ENCODE results near the gene RNF125.
"Not testable (repeated sequence)": the region's sequence is repeated elsewhere in the genome, so short reads cannot be mapped to it uniquely, and the experiment has no call there.

Gene RNF125

DNA sequence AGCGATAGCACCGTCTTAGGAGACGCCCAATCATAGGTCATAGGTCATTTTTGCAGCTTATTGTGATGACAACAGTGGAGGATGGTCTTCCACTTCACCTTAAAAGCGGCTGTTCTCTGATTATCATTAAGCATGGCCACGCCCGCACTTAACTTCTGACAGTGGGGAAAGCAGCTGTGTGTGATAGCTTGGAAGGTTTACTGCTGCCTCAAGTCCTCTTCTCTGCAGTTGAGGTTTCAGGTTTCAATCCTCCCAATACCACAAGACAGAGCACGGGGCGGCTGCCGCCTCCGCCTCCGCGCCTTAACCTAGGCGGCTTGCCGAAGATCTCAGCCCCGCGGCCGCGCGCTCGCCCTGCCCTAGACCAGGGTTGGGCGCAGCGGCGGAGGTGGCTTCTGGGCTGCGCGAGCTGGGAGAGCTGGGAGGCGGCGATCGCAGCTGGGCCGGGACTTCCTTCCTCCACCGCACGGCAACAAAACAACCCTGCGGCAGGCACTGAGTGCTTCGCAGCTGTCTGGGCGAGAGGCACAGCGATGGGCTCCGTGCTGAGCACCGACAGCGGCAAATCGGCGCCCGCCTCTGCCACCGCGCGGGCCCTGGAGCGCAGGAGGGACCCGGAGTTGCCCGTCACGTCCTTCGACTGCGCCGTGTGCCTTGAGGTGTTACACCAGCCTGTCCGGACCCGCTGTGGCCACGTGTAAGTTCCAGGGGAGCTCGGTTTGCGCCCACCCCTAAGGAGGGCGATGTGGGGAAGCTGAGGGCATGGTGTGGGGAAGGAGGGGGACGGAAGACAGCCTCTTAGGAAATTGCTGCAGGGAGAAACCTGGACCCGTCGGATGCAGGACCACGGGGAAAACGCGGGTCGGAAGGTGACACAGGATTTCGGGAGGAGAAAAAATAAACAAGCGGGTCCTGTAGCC is at the start of gene RNF125:
TSS of gene RNF125 (plus strand) at position 495 of the 920 bp plus-strand sequence. CDS start at position 534, 39 bp downstream.
- peak; percentile 97 for DNase-seq

DNA sequence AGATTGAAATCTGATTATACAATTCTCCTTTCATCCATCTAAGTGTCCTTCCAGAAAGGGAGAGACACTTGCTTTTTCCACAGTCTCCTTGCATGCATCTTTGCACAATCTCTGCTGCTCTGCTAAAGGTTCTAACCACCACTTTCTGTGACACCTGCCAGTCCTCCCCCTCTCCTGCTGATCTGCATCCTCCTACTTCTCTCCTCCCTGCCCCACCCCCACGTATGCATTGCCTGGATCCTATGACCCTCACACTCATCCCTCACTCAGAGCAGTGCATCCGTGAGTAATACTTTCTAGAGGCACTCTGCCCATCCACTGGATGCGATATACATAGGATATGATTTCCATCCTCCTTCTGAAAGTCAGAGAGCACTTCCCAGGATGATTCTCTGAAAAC is 48.0 kb upstream of the RNF125 start:
- DNase-seq: no peak

DNA sequence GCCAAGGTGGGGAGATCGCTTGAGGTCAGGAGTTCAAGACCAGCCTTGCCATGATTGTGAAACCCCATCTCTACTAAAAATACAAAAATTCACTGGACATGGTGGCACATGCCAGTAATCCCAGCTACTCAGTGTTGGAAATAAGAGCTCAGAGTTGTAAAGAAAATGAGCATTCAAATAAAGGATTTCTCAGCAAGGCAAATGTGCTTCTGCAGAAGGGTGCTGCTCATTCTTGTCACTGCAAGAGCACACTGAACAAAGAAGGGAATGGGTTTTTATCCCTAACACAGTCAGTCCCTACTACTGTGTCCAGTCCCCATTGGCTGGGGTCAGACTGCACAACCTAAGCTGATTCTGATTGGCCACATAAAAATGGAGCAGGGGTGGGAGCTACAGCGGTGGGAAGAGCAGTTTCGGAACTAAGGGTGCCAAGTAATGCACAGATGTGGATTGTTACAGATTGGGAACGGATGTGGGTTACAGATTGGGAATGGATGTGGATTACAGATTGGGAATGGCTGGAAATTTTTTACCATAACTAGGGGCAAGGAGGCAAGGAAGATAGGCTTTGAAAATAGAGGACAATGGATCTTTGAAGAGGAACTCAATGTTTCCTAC is 44.6 kb upstream of the RNF125 start:
- no peak for DNase-seq

DNA sequence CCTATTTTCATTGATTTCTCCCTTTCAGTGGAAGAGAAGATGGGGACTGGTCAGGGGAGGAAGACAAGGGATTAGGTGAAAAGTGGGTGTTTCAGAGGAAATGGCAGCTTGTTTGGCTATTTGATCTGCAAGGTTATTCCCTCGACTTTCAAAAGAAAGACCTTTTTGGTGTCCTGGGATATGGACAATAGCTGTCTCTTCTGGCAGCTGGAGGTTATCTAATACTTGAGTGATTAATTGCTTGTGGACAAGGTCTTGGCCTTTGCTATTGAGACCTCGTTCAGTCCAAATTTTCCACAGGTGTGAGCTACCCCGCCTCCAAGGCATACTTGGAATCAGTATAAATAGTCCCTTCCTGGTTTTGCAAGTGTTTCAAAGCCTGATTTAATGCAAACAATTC is 42.4 kb upstream of the RNF125 start:
- DNase-seq: no peak

DNA sequence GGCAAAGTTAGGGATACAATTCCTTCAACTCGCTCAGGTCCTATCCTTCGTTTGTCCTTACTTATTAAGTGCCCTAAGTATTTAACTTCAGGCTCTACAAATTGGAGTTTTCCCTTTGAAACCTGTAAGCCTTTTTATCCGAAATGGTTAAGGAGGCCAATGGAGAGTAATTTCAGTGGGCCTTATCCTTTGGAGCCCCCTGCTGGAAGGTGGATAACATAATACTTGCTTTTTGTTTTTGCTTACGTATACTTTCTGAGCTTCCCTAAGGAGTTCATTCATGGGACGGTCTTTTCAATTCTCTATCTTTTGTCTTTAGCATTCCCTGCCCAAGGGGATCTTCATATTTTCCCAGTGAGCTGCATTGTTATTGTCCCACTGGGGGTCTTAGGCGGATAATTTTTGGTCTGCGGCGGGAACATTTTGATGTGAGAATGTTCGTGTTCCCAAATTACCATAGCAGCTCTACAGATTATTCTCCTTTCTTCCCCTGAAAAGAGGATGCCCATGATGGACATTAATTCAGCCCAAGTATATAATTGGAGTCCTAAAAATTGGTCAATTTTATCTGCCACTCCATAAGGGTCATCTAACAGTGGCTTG is 41.3 kb upstream of the RNF125 start:
- DNase-seq: peak; percentile 42

DNA sequence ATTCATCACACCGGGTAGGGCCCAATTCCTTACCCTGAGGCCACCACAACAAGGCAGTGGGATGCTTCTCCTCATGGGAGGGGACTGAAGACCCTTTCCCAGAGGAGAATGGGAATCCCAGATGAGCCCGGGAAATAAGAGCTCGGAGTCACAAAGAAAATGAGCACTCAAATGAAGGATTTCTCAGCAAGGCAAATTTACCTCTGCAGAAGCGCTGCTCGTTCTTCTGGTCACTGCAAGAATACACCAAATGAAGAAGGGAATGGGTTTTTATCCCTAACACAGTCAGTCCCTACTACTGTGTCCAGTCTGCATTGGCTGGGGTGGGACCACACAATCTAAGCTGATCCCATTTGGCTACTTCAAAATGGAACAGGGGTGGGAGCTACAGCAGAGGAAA is 40.0 kb upstream of the RNF125 start:
- DNase-seq: no peak

DNA sequence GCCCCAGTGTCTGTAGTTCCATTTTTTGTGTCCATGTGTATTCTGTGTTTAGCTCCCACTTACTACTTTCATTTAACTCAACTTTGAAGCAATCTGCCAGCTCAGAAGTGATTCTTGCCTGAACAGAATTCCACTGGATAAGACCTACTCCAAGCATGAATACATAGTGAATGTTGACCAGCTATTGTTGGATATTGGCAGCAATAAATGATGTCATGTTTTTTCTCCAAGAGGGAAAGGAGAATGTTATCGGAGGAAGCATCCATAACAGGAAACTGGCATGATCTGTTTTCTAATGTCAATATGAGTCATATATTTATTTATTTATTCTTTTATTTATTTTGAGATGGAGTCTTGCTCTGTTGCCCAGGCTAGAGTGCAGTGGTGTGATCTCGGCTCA is 38.9 kb upstream of the RNF125 start:
- DNase-seq: no peak

DNA sequence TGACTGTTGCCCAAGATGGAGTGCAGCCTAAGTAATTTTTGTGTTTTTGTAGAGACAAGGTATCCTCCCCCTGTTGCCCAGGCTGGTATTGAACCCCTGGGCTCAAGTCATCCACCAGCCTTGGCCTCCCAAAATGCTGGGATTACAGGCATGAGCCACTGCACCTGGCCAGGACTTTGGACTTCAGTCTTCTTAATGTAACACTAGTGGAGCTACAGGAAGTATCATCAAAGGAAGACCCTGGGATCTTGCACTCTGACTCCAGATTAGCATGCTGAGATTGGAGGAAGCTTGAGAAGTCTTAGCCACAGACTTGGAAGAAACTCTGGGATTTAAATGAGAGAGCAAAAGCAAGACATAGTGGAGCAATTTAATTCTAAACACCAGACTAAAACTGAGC is 37.8 kb upstream of the RNF125 start:
- no peak for DNase-seq

DNA sequence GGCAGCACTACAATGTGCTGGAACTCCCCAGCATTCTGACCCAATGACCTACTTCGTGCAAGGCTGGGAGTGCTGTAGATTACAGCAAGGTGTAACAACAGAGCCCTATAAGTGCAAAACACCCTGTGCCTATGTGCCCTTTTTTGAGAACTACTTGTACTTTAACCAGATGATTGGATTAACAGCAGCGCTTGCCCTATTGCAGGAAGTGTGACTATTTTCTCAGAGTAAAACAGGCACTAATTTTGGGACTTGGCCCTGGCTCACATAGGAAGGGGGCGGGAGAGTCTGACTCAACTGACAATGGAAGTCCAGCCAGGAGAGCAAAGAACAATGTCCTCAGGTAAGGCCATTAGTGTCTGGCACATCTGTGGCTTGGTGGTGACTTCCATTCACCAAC is 35.6 kb upstream of the RNF125 start:
- no peak for DNase-seq

DNA sequence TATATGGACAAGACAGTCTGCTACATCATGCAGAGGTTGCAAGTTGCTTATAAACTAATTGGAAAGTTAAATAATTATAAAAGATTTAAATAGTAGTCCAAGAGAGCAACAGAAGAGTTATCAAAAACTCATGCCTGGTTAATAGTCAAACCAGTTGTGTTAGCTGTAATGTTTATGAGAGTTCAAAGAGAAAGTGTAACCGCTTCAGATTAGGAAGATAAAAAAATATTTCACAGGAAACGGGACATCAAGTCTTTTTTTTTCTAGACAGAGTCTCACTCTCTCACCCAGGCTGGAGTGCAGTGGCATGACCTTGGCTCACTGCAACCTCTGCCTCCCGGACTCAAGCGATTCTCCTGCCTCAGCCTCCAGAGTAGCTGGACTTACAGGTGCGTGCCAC is 34.6 kb upstream of the RNF125 start:
- no peak for DNase-seq

DNA sequence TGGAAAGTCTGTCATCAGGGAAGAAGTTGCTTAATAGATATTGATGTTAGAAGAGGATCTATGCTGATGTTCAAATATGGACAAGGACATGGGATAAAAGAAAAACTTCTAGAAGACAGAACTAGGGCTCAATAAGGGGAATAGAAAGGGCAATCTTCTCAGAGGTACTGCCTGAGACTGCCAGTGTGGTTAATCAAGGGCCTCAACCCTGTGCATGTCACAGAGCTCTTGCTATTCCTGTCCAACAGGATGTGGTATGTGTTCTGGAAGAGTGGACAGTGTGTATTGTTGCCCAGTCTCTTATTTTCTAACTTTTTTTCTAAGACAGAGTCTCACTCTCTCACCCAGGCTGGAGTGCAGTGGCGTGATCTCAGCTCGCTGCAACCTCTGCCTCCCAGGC is 27.8 kb upstream of the RNF125 start:
- no peak for DNase-seq

DNA sequence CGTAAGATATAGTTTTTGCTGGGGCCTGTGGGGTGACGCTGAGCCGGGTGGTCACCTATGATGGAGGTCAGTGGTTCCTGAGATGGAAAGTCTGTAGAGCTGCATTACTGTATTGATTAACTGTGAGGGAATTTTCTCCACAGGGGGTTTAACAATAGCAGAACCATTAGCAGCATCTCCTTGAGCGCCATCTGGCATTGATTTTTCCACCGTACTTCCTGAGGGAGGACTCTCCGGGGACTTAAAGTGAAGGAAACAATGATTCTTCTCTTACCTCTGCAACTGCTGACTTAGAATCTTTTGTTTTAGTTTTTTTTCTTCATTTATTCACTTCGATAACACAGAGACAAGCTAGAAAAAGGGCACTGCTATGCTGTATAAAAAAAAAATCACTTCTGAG is 22.6 kb upstream of the RNF125 start:
- no peak for DNase-seq

DNA sequence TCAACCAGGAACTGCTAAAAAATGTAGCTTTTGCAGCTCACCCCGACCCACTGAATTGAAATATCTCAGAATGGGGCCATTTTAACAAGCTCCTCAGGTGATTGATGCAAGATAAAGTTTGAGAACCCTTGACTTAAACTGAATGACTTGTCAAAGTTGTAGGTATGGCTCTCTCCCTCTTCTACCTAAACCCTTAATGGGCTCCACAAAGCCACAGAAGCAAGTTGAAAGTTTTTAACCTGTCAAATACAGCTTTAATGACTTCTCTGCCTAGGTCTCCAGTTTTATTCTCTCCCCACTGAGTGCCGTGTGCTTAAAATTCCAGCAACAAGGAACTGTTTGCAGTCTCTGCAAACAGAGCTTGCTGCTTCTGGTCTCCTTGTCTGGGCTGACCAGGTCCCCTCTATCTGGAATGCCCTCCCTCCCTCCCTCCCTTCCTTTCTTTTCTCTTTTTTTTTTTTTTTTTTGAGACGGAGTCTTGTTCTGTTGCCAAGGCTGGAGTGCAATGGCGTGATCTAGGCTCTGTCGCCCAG is 19.7 kb upstream of the RNF125 start:
- no peak for DNase-seq

DNA sequence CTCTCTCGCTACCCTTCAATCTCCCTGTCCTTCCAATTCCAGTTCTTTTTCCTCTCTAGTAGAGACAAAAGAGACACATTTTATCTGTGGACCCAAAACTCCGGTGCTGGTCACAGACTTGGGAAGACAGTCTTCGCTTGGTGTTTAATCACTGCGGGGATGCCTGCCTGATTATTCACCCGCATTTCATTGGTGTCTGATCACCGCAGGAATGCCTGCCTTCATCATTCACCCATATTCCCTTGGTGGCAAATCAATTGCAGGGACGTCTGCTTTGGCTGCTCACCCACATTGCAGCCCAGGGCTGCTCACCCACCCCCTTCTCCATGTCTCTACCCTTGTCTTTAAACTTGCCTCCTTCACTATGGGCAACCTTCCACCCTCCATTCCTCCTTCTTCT is 17.5 kb upstream of the RNF125 start:
- not testable (repeated sequence) for DNase-seq

DNA sequence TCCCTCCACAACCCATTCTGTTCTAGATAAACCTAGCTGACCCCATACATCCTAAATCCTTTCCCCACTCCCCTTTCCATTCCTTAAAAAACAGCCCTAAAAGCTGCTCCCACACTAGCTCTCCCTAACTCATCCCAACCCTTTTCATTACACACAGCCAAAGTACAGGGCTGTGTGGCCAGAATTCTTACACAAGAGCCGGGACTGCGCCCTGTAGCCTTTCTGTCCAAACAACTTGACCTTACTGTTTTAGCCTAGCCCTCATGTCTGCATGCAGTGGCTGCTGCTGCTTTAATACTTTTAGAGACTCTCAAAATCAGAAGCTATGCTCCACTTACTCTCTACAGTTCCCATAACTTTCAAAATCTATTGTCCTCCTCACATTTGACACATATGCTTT is 14.8 kb upstream of the RNF125 start:
- not testable (repeated sequence) for DNase-seq

DNA sequence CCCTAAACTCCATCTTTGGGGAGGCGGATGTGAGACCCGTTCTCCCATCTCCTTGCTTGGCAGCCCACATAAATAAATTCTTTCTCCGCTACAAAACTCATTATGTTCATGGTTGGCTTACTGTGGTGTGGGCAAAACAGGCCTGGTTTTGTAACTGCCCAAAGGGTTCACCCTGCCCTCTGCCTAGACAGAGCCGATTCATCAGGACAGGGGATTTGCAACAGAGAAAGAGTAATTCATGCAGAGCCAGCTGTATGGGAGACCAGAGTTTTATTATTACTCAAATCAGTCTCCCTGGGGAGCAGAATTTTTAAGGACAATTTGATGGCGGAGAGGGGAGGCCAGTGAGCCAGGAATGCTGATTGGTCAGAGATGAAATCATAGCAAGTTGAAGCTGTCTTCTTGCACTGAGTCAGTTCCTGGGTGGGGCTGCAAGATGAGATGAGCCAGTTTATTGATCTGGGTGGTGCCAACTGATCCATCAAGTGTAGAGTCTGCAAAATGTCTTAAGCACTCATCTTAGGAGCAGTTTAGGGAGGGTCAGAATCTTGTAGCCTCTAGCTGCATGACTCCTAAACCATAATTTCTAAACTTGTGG is 8.4 kb upstream of the RNF125 start:
- DNase-seq: no peak

DNA sequence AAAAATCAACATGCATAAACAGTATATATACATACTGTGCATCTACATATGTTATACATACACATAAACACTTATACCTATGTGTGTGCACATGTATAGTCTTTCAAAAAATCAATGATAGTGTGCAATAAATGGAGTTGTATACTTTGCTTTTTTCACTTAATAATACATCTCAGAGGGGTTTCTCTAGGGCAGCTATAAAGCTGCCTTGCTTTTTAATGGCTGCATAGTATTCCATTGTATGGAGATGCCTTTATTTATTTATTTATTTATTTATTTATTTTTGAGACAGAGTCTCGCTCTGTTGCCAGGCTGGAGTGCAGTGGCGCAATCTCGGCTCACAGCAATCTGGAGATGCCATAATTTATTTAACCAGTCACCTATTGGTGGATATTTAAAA is 7.4 kb upstream of the RNF125 start:
- no peak for DNase-seq

DNA sequence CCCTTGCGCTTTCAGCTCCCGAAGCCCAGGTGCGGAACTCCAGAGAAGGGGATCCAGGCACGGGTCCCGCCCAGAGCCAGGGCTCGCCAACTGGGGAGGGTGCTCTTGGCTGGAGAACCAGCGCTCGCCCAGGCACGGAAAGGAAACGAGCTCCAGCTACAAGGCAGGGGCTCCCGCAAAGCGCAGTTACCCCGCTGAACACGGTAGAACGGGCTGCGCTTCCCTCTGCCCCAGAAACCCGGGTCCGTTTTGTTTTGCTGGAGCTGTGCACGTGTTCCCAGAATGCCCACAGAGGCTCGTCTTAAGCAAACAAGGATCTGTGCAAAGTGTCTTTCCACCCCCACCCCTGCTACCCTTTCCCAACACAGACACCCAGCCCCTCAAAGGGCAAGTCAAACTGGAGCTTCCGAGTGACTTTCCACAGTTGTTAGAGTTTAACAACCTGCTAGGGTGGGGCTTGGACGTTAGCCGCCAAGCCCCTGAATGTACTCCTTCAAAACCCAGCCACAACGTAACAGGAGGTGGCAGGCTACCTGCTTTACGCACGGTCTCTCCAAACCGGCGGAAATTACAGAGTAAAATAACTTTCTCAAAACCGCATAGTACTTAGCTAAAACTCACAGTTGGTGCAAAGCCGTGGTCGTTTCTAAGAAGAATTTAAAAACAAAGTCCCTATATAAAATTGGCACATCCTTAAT is 775 bp downstream of the RNF125 start:
- DNase-seq: peak; percentile 56

DNA sequence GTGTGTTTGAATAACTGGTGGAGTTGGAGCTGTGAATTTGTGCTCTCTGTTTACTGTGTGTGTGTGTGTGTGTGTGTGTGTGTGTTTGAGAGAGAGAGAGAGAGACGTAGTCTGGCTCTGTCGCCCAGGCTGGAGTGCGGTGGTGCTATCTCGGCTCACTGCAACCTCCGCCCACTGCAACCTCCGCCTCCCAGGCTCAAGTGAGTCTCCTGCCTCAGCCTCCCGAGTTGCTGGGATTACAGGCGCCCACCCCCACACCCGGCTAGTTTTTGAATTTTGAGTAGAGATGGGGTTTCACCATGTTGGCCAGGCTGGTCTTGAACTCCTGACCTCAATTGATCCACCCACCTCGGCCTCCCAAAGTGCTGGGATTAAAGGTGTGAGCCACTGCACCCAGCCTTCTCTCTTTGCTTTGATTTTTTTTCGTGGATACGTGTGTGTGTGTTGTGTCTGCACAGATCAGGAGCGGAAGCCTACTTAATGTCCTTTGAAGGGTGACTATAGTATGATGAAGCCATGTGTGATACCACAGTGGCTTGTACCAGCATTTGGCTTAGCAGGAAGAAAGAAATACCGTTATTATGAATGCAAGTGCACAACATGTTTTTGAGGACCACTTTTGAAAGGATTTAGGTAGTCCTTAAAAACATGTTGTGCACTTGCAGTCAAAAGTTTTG is 1.5 kb downstream of the RNF125 start:
- DNase-seq: peak; percentile 56

DNA sequence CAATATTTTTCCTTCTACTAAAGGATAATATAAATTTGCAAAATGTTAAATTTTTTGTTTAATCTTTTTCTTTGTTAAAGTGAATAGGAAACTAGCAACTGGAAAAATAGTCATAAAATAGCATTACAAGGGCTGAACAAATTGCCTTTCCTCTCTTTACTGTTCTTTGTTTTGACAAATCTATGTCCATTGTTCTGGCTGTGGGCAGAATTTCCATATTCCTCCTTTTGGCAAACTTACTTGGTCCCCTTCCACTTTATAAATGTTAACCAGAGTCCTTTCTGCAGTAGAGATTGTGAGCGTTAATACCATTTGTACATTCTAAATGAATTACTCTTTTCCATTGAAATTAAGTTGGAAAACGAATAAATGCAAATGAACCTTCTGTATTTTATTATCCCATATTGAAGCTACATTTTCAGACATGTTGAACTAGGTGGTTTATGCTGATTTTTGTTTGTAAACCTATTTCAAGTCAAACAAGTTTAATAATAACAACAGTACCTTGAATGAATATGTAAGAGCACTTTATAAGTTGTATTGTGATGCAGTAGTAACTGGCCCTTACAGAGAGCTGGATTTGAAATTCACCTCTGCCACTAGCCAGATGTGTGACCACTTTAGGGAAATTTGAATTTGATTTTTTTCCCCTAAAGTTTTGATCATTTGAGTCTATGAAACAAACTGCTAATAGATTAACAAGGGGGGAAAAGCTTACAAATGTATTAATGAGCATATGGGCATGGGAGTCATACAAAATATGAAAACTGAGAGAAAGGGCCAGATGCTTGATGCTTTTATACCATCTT is 3.3 kb downstream of the RNF125 start:
- DNase-seq: no peak

DNA sequence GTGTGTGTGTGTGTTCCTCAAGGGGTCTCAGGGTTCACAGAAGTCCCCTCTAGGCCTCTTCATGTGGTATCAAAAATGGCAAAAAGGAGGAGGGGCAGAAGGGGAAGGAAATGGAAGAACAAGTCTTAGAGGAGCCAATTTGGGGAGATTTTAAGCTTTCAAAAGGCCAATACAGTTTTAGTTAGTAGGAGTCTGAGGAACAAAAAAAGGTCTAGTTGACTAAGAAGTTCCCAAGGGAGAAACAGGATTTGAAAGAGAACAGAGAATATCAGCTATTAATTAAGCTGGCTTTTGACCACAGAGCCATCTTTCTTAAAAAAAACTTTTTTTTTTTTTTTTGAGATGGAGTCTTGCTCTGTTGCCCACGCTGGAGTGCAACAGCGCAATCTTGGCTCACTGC is 7.1 kb downstream of the RNF125 start:
- DNase-seq: no peak
